HG02623 (cell line): ENCODE data around the gene ACSS1.

ENCODE experiments used
- ATAC-seq: cut with Tn5 transposase; IDR thresholded peaks from one replicate; pipeline ENCODE4 v1.9.1; 2021; ENCODE audit warnings: moderate library complexity; ENCODE audit not compliant: unreplicated experiment

ACSS1 gene

DNA sequence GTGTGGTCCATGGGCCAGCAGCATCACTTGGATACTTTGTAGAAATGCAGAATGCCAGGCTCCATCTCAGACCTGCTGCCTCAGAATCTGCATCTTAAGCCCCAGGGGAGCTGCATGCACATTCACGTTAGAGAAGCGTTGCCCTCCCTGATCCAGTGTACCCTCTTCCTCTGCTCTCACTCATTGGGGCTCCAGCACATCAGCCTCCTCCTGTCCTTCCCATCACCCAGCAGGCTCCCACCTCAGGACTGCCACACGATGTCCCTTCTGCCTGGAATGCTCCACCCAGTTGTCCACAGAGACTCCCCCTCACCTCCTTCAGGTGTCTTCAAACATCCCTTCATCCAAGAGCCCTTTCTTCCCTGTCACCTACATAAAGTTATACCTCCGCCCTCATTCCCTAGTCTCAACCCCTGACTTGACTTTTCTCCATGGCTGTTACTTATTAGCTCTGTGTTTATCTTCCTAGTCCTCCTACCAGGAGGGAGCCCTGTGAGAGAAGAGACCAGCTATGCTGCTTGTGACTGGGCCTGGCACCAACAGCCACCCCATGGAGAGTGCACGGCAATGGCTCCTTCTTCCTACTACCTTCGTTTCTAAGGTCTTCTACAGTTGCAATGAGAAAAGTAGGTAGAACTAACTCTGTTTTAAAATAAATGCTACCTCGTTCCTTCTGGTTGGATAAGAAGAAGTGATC lies 3.3 kb upstream of the ACSS1 start:
- ATAC-seq = no peak

DNA sequence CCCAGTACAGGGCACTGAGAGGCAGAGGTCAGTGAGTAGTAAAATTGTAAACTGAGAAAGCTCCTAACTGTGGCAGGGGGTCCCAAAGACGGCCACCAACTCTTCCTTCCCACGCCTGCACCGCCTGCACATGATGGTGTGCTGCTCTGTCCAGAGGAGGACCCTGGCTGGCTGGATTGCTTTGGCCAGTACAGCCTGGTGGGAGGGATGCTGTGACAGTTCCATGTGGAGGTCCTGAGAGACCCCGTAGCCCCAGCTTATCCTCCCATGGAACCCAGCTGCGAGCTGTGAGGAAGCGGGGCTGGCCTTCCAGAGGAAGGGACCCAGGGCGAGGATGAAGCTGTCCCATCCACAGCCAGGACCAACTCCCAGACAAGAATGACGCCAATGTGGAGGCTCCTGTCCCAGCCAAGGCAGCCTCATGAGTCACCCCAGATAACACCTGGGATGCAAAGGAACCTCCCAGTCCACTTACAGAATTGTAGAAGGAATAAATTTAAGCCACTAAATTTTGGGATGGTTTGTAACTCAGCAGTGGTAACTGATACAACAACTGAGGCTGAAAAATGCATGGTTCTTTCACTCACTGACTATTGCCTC lies 2.0 kb upstream of the ACSS1 start:
- ATAC-seq = no peak

DNA sequence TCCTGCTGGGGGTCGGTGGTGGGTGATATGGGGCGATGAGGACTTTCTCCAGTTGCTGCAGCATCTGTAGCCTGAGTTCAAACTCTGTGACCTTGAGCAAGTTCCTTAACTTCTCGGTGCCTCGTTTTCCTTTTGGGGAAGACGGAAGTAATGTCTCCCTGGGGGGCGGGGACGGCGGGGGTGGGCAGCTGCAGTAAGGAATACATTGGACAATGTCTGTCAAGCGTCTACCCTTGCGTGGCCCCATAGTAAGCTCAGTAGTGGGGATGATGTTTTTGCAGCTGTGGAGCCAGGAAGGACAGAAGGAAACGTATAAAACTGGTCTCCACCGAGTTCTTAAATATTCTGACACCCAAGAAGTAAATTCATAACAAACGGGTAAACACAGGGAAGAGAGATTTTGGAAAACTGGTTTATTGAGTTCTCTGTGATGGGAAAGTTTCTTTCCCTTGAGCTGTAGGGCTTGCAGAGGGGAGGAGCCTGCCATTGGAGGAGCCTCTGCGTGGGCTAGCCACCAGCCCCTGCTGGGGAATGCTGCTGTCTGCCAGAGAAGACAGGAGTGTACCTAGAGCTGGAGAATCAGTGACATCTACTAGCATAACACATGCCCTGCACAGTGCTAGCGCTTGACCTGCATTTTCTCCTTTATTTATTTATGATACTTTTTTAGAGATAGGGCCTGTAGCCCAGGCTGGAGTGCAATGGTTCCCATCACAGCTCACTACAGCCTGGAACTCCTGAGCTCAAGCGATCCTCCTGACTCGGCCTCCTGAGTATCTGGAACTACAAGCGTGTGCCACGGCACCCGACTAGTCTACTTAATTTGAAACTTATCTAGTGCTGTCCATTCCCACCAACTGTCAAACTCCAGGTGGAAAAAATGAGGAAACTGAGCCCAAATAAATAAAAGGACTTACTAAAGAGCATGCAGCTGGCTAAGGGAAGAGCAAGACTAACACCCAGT lies 1.2 kb upstream of the ACSS1 start:
- no peak for ATAC-seq

DNA sequence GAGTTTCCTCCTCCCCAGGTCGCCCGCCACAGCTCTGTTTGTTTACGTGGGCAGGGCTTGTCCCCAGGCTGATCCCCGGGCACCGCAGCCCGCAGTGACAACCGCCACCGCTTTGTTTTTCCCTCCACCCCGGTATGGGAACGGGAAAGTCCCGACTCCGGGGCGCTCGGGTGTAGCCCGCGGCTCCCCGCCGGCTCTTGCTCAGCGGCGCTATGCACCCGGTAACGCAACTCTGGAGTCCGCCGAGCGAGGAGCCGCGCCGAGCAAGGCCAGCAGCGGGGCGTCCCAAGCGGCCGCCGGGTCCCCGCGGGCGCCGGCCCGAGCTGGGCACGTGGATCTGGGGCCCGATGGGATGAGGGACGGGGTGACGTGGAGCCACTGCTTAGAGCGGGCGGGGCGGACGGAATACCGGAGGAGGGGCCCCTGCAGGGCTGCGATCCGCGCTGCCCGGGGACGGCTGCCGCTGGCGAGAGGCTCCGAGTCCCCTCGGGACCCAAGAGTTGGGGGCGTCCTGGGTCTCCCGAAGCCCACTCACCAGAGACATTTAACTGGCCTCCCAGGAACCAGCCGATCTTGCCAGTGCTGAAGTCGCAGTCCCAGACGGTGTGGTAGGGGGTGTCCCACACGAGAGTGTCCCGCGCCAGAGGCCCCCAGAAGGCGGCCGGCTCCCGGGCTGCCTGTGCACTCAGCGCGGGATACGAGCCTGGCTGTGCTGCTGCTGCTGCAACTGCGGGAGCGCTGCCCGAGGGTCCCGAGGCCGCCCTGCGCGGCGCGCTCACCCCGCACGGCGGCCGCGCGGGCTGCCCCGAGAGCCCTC lies 497 bp downstream of the ACSS1 start:
- peak; percentile 28 for ATAC-seq

DNA sequence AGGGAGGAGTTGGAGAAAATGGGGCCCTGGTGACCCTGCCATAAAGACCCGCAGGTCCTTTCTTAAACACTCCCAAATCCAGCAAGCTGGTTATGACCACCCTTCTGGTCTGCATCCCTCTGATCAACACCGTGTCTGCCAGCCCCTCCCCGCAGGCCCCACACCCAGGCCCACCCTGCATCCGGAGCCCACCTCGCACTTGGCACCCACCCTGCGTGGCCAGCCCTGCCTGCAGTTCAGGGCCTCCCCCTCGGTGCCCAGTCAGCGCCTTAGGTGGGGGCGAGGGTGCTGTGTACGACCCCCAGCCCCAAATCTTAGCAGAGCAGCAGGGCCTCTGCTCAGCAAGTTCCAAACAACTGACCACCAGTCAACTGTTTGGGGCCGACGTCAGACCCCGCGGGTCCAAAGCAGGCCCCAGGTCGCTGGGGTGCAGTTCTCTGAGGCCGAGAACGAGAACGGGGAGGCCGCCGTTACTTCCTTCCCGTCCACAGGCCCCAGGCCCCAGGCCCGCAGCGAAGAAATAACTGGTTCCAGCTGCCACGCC lies 1.2 kb downstream of the ACSS1 start:
- peak; percentile 33 for ATAC-seq

DNA sequence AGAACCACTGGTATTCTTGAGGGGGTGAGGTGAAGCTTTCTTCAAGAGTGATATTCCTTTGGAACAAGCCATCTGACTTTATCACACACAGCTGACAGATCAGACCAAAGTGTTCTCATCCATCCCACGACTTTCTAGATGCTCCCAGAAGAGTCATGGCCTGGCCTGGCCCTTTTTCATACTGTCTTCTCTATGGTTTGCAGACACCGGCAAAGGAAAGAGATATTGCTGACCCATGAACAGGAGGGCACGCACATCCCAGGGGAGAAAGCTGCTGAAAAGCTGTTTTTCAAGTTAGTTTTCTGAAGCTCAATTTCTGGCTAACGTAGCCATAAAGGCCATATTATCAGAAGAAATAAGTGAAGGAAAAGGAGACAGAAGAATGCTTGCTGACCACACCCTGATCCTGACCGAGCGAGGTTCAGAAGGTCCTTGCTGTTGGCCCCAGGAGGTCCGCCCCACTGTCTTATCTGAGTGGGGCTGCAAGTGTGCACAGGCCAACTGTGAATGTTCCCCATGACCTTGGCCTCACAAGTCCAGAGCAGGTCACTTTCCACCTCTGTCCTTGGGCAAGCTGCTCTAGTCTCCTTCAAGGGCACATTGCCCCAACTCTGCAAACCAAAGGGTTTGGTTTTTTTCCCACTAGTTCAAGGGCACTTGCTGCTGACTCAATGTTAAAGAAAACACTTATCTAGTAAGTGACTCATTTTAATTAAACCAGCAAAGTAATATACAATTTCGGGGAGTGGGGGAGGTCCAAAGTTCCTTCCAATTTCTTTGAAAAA lies 2.0 kb downstream of the ACSS1 start:
- ATAC-seq = no peak

DNA sequence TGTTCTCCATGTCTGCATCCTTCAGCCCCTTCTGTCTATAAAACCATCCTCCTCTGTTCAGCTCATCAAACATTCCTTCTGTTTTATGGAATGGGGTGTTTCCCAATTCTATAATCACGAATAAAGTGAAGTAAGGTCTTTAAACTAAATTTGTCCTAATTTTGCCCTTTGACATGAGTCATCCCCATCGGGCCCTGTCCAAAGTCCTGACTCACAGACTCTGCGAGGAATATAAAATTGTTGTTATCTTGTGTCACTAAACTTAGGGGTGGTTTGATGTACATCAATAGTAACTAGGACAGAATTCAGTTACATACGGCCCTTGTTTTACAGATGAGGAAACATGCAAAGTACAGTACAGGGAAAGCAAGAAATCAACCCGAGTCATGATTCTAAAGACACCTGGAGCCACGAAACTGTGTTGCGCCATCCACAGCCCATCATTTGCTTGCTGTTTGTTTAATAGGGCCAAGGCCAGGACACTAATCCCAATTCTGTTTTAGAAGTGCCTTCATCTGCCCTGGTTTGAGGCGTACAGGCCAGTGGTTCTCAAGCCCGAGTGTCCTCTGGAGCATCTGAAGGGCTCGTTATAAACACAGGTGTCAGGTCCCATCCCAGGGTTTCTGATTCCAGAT lies 2.8 kb downstream of the ACSS1 start:
- no peak for ATAC-seq

DNA sequence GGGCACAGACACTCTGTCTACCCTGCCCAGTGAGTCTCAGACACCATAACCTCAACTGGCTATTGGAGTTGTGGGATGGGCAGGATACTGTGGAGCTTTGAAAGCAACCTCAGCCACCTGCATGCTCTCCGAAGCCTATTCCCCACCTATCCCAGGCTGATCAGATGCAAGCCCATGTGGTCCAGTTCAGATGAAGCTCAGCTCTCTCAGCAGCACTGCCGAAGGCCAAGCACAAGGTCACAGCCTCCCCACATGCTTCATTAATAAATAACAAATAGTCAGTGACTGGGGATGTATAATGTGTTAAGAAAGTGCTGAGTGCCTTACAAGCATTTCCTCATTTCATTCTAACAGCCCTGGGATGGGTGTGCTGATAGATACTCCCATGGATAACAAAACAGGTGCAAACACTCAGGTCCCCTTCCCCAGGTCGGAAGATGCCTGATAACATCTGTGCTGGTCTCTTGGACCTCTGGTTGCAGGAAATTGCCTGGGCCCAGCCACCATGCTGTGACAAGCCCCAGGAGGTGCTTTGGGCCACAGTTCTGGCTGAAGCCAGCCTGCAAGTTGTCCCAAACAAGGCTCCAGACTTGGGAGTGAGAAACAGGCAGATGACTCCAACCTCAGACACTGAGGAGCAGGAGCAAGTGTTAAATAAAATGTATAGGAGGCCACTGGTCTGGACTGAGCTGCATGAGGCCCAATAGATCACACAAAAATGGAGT lies 3.7 kb downstream of the ACSS1 start:
- ATAC-seq = no peak

DNA sequence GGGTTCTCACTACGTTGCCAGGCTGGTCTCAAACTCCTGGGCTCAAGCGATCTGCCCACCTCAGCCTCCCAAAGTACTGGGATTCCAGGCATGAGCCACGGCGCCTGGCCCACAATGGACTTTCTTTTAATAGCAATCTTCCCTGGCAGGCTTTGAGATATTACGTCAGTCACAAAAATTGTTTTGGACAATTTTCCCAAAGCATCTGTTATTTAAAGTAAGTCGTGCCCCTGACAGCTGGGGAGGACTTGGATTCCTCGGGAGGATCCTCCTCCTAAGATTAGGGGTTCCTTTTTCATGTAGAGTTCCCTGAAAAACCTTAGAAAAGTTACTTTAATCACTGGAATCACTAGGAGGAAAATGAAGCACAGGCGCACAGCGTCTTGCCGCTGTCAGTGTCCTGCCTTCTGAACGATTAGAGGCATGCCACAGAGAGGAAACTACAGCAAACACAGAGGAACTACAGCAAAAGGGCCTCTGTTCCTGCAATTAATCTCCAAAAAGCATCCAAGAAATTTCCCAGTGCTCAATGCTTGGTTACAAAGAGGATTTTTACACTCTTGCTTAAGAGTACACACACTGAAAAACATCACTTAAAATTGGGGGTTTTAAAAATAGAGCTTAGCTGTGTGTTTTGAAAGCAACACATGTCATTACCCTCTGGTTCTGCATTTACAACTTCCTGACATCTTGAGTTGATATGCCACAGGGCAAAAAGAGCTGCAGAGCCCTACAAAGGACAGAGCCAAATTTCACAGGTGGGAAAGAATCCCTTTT lies 4.5 kb downstream of the ACSS1 start:
- ATAC-seq = no peak

DNA sequence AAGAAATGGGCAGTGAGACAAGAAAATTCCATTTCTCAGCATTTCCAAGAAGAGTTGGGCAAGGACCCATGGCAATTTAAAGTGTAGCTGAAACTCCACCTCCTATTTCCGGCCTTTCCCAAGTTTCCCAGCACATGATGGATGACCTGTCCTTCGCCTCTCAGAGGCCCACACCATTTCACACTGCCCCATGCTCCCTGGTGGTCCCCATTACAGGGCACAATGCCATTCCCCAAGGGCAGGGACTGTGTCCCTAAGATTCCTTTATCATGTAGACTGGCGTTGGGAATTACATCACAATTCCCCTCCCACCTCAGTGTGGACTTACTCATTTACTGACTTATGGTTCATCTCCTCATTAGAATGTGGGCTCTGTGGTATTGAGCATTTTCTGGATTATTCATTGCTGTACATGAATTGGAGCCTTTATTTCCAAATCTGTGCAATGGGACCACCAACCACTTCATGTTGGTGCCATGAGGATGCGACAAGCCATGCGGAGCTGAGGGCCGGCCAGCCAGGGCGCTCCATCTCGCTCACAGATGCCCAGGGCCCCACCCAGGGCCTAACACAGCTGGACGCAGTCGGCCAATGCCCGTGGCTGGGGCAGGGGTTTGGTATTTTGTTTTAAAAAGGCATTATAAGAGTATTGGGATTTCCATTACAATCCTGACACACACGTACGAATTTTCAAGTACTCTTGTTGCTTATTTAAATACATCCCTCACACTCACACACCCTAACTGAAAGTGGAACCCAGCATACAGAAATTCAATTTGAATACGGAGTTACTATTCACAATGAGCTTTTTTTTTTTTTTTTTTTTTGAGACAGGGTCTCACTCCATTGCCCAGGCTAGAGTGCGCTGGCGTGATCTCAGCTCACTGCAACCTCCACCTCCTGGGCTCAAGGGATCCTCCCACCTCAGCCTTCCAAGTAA lies 5.4 kb downstream of the ACSS1 start:
- ATAC-seq = no peak

DNA sequence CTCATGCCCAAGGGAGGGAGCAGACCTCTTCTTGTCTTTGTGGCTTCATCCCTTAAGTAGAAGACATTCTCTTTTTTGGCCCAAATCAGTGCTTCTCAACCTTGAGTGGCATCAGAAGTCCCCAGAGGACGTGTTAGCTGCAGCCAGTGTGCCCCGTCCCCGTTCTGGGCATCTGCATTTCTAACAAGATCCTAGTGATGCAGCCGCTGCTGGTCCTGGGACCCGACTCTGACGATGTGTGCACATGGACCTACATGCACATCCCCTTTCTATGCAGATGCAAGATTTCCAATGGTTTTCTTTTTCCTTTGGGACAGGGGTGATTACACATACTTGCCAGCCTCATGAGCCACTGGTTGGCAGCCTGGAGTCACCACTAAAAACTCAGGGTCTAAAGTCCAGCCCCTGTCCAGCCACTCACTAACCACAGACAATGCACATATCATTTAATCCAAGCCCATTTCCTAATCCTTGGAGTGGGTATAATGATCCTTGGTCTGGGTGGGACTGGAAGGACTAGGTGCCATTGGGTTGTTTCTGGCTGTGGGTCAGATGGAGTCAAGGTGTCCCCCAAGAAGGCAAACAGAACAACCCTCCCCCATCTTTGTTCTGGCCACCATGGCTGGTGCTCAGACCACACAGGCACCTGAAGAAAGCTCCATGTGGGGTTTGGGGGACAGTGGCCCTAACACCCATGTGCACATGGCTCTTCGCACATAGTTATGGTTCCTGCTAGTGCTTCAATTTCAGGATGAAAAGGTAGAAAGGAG lies 6.4 kb downstream of the ACSS1 start:
- ATAC-seq = no peak

DNA sequence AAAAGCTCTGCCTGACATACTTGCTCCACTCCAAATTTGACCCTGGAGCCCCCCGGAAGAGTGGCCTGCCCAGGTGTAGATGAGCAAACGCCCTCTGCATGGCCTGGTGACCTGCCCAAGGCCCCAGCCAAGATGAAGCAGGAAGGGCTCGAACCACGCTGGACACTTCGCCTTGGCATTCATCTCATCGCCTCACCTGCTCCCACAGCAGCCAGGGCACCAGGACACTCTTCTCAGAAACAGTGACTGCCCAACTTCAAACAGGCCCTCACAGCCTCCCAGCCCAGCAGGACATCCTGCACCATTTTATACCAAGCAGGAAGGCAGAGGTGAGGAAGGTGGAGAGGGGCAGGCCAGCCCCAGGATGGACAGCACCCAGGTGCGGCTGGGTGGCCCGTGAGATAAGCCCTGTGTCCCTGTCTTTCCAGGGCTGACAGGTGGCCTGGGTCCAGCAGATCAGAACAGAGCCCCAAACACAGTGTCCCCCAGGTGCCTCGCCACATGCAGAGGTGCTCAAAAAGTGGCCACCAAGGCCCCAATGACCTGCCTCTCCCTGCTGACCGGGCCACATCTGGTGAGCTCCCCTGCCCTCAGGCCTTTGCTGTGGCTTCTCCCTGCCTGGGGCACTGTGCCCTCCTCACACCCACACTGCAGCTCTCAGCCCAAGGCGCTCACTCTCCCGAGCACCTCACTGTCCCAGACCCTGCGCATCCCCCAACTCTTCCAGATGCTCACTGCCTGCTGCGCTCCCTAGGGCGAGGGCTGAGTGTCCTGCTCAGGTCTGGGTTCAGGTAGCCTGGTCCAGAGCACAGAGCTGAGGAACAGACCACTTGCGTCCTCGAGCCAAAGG lies 7.2 kb downstream of the ACSS1 start:
- ATAC-seq = no peak

DNA sequence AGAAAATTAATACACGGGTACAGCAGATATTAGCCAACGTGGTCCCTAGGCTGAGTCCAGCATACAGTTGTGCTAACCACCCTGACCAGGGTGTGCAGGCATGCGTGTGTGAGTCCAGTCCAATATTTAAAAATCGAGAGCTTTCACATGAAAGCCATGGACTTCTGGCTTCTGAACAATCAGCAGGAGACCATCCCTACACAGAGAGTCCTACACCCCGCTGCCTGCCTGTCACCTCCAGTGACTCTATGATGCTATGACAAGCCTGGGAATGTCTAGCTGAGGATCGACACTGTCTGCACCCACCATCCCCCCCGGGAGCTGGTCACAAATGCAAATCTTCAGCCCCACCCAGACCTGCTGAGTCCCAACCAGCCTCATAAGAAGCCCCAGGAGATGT lies 7.9 kb downstream of the ACSS1 start:
- ATAC-seq = no peak

DNA sequence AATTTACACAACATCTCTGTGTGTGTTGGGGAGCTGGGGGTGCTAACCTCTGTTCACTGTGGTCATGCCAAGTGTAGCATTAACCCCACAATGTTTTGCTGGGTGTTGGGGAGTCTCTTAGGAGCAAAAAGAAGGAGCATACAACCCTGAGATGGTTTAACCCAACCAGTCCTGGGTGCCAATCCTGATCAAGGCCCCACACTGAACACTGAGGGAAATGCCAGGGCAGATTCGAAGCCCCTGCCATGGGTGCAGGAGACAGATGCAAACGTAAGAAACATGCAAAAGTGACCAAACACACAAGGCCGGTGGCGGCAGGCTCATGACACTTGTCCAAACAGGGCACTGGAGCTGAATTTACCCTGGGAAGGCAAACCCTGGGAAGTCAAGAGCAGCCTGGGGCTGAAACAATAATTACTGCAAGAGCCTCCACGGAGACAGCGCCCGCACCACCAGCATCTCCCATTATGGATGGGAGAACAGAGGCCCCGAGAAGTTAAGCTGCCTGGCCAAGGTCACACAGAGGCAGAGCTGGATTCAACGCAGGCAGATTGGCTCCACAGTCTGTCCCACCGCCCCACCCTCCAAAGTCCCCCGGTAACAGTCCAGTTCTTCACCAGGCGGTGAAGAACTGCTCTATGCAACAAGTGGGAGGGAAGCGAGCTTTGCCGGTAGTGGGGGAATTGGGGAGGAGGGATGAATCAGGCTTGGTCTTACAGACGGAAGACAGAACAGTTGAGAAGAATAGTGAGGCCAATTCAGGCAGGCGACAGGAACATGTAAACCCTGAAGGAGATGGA lies 8.5 kb downstream of the ACSS1 start:
- no peak for ATAC-seq
